CD14-positive monocyte (primary cell): ENCODE results near the gene MRPS2. TPM values are rescaled to one million over a fixed set of nuclear protein-coding genes. Genes with fewer than 3 reads are reported as not detected.

ENCODE experiments used
- DNase-seq, 3 donors: peaks; one replicate each; pipeline ENCODE4 v3.0.0-alpha.2; 2011 to 2022
- H2AFZ ChIP-seq: 2 replicates; pipeline ENCODE4 v1.6.0; 2012; ENCODE audit warnings: mild to moderate bottlenecking, low read depth, low read length, inconsistent platforms; ENCODE audit not compliant: insufficient read depth, poor library complexity, severe bottlenecking
- H3K27ac ChIP-seq, 2 donors: 1 replicate in 1 of 2; 2 replicates in 1 of 2; pipeline ENCODE4 v1.5.1; 2012 to 2013; ENCODE audit warnings: low read length in 2 of 2, control low read depth in 1 of 2, inconsistent platforms in 1 of 2, low read depth in 1 of 2, mild to moderate bottlenecking in 1 of 2
- H3K27me3 ChIP-seq, 2 donors: one replicate each; pipeline versions ENCODE4 v1.6.0 to v1.6.1; 2011 to 2013; ENCODE audit warnings: low read length in 2 of 2; ENCODE audit not compliant: control insufficient read depth in 2 of 2, insufficient read depth in 2 of 2
- H3K36me3 ChIP-seq, 2 donors: replicated peaks in 1 of 2; 1 replicate in 1 of 2; 2 replicates in 1 of 2; pipeline versions ENCODE4 v1.5.1 to v1.6.1; 2012 to 2013; ENCODE audit warnings: low read length in 2 of 2, control low read depth in 1 of 2, inconsistent platforms in 1 of 2, mild to moderate bottlenecking in 1 of 2; ENCODE audit not compliant: insufficient read depth in 2 of 2, control insufficient read depth in 1 of 2
- H3K4me1 ChIP-seq, 2 donors: 1 replicate in 1 of 2; 2 replicates in 1 of 2; pipeline versions ENCODE4 v1.5.1 to v1.6.1; 2012 to 2013; ENCODE audit warnings: low read length in 2 of 2, control low read depth in 1 of 2, inconsistent platforms in 1 of 2, mild to moderate bottlenecking in 1 of 2, moderate library complexity in 1 of 2; ENCODE audit not compliant: insufficient read depth in 2 of 2, control insufficient read depth in 1 of 2
- H3K4me2 ChIP-seq: replicated peaks from 2 replicates; pipeline ENCODE3; 2012; ENCODE audit warnings: low read length, moderate library complexity, mild to moderate bottlenecking; ENCODE audit not compliant: poor library complexity, severe bottlenecking; ENCODE audit errors: extremely low read depth
- H3K4me3 ChIP-seq, 3 experiments: fragments of 200-600 bp in 1 of 3; sonication (generic) in 1 of 3; replicated peaks in 1 of 3; 1 replicate in 2 of 3; 2 replicates in 1 of 3; pipeline ENCODE4 v1.5.1; 2011 to 2013; ENCODE audit warnings: low read length in 3 of 3, mild to moderate bottlenecking in 3 of 3, control low read depth in 2 of 3, low read depth in 2 of 3, inconsistent platforms in 1 of 3, moderate library complexity in 1 of 3
- H3K79me2 ChIP-seq: 2 replicates; pipeline ENCODE4 v1.6.0; 2012; ENCODE audit warnings: mild to moderate bottlenecking, control low read depth, inconsistent platforms, low read length, moderate library complexity; ENCODE audit not compliant: insufficient read depth
- H3K9ac ChIP-seq: 2 replicates; pipeline ENCODE4 v1.6.0; 2017; ENCODE audit warnings: low read length, mild to moderate bottlenecking; ENCODE audit not compliant: insufficient read depth, poor library complexity, severe bottlenecking
- H3K9me3 ChIP-seq, 2 donors: replicated peaks in 1 of 2; 1 replicate in 1 of 2; 2 replicates in 1 of 2; pipeline versions ENCODE4 v1.5.1 to v1.6.1; 2012 to 2013; ENCODE audit warnings: low read length in 2 of 2, control low read depth in 1 of 2; ENCODE audit not compliant: control insufficient read depth in 1 of 2, insufficient read depth in 1 of 2
- H4K20me1 ChIP-seq: 2 replicates; pipeline ENCODE4 v1.6.0; 2012; ENCODE audit warnings: mild to moderate bottlenecking, low read length, control low read depth, moderate library complexity; ENCODE audit not compliant: insufficient read depth
- H3K27ac Mint-ChIP-seq, 7 donors: one replicate each; pipeline ENCODE4 v1.8.0; 2020; ENCODE audit warnings: mild to moderate bottlenecking in 7 of 7, mixed read lengths in 7 of 7, moderate library complexity in 6 of 7, inconsistent platforms in 2 of 7
- H3K27me3 Mint-ChIP-seq, 3 donors: one replicate each; pipeline ENCODE4 v1.8.0; 2021 to 2022; ENCODE audit warnings: low read depth in 3 of 3, mild to moderate bottlenecking in 3 of 3, mixed read lengths in 3 of 3, moderate library complexity in 3 of 3, inconsistent platforms in 1 of 3
- H3K36me3 Mint-ChIP-seq, 2 donors: one replicate each; pipeline ENCODE4 v1.8.0; 2020; ENCODE audit warnings: mixed read lengths in 2 of 2, inconsistent platforms in 1 of 2, mild to moderate bottlenecking in 1 of 2
- H3K4me1 Mint-ChIP-seq: one replicate; pipeline ENCODE4 v1.8.0; 2020; ENCODE audit warnings: mild to moderate bottlenecking, mixed read lengths
- H3K4me3 Mint-ChIP-seq, 2 donors: one replicate each; pipeline ENCODE4 v1.8.0; 2020; ENCODE audit warnings: mild to moderate bottlenecking in 2 of 2, mixed read lengths in 2 of 2, moderate library complexity in 1 of 2
- H3K9me3 Mint-ChIP-seq, 7 donors: one replicate each; pipeline ENCODE4 v1.8.0; 2020 to 2022; ENCODE audit warnings: mixed read lengths in 7 of 7, mild to moderate bottlenecking in 6 of 7, moderate library complexity in 6 of 7, inconsistent platforms in 2 of 7
- WGBS: methylation state at CpG from one replicate; pipeline ENCODE4 v1.1.5; 2013; ENCODE audit warnings: missing lambda C conversion rate; ENCODE audit not compliant: insufficient coverage; 5-methylcytosine and 5-hydroxymethylcytosine counted together
- intact Hi-C, 2 donors: fragments of 100-400 bp; cut with micrococcal nuclease; formaldehyde crosslinking; loops; one replicate each; pipeline versions ENCODE4 v1.15.0 to v1.15.1; 2023
- polyA plus RNA-seq, 3 donors: library from polyadenylated mRNA; depleted of rRNA in 1 of 3; unstranded in 2 of 3; stranded (reverse) in 1 of 3; fragments of 300-500 nt in 2 of 3; fragments of >200 nt in 1 of 3; fragmentation: Illumina TruSeq in 2 of 3; gene quantifications; 1 replicate in 2 of 3; 2 replicates in 1 of 3; pipeline ENCODE4 v1.2.3, GENCODE V29; 2012 to 2021
- TF ChIP-seq, protein P1 (sequence below): fragments of 200-600 bp; IDR thresholded peaks from one replicate; pipeline ENCODE4 v1.8.0; 2022; ENCODE audit warnings: antibody characterized with exemption, mild to moderate bottlenecking

The MRPS2 gene
- polyA plus RNA-seq, 3 donors, result 27.9 to 54.4 (median 30.2) TPM

DNA sequence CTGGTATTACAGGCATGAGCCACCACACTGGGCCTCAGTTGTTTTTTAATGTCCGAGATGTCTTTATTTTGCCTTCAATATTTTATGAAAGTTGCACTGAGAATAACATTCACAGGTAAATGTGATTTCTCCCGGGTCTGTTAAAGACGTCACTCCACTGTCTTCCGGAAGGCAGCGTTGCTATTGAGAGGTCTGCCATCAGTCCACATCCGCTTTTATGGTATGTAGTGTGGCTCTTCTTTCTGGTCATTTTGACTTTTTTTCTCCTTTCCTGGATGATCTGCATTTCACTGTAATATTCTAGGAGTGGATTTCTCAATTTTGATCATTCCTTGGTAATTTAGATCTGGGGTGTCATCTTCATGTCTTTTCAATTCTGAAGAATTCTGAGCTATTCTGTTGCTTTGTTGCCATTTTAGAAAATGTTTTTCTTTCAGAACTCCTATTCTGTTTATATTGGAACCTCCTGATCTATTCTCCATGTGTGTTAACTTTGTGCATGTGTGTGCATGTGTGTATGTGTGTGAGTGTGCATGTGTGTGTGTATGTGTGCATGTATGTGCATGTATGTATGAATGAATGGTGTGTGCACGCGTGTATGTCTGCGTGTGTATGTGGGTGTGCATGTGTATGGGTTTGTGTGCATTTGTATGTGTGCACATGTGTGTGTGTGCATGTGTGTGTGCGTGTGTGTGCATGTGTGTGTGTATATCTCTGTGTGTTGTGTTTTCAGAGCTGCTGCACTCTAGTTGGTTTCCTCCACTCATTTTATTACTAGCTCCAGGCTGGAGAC lies 18.9 kb downstream of the MRPS2 start:
- Histone ChIP-seq H2AFZ (no peak overlapping the region), H3K9ac (no peak overlapping the region), H4K20me1 (no peaks in the 10 kb centered on the region), H3K4me3 (no peak overlapping the region), H3K27ac (no peak overlapping the region), H3K9me3 (no peaks in the 10 kb centered on the region), H3K4me1 (no peaks in the 10 kb centered on the region), H3K36me3 (no peaks in the 10 kb centered on the region), H3K4me2 (no peak overlapping the region), H3K79me2 (no peaks in the 10 kb centered on the region), H3K27me3 (no peaks in the 10 kb centered on the region)
- Mint-ChIP-seq H3K4me1 (no peaks in the 10 kb centered on the region), H3K36me3 (no peaks in the 10 kb centered on the region), H3K27ac (no peak overlapping the region), H3K4me3 (no peak overlapping the region), H3K9me3 (peaks cover 0 to 2% (median 0%) of the 10 kb centered on the region in 7 donors), H3K27me3 (peaks cover 11 to 24% (median 13%) of the 10 kb centered on the region in 3 donors)
- WGBS, result 100% methylated on average over 3 of the region's 10 CpGs
- DNase-seq, result no peak
- TF ChIP-seq, protein P1, sequence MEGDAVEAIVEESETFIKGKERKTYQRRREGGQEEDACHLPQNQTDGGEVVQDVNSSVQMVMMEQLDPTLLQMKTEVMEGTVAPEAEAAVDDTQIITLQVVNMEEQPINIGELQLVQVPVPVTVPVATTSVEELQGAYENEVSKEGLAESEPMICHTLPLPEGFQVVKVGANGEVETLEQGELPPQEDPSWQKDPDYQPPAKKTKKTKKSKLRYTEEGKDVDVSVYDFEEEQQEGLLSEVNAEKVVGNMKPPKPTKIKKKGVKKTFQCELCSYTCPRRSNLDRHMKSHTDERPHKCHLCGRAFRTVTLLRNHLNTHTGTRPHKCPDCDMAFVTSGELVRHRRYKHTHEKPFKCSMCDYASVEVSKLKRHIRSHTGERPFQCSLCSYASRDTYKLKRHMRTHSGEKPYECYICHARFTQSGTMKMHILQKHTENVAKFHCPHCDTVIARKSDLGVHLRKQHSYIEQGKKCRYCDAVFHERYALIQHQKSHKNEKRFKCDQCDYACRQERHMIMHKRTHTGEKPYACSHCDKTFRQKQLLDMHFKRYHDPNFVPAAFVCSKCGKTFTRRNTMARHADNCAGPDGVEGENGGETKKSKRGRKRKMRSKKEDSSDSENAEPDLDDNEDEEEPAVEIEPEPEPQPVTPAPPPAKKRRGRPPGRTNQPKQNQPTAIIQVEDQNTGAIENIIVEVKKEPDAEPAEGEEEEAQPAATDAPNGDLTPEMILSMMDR, result no peak
- intact Hi-C loops, result no loop called here

DNA sequence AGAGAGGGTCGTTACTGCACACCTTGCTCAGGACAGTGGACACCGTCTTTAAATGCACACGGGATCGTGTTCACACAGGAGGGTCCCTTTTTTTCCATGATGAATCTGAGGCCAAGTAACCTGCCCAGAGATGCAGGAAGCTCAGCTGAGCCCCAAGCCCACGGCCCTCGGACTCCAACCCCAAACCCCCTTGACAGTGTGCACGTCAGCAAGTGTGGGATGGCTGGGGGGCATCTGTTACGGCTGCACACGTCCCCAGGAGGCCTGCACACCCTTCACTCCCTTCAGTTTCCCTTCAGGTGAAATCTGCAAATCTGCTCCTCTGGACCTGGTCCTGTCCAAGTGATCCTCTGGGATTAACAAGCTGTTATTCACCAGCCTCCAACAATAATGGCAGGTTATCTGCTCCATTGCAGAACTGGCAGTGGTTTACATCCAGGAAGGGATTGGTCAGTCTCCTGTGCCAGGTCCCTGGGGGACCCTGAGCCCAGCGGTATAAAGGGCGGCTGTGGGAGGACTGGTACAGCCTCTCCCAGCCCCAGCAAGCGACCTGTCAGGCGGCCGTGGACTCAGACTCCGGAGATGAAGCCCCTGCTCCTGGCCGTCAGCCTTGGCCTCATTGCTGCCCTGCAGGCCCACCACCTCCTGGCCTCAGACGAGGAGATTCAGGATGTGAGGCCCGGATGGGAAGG lies 20.6 kb downstream of the MRPS2 start, which contains the start of gene LCN1:
TSS of gene LCN1 (plus strand) at position 525 of the 692 bp plus-strand sequence. CDS start at position 583, 58 bp downstream.
- H3K9ac ChIP-seq, result no peak within 1 kb of the TSS
- Mint-ChIP-seq H3K36me3 (no peaks in the 10 kb centered on the region), H3K4me1 (no peaks in the 10 kb centered on the region), H3K27me3 (peaks cover 10 to 24% (median 16%) of the 10 kb centered on the region in 3 donors), H3K4me3 (no peak within 1 kb of the TSS), H3K27ac (peak within 1 kb of the TSS in 1 of 7 donors; percentile 81), H3K9me3 (peaks cover 0 to 2% (median 0%) of the 10 kb centered on the region in 7 donors)
- no peak within 1 kb of the TSS for H3K27ac ChIP-seq
- H2AFZ ChIP-seq, result no peak within 1 kb of the TSS
- TF ChIP-seq, protein P1, result no peak
- intact Hi-C loops, result no loop called here
- DNase-seq, result no peak
- no peaks in the 10 kb centered on the region for H4K20me1 ChIP-seq
- no peaks in the 10 kb centered on the region for H3K79me2 ChIP-seq
- H3K4me3 ChIP-seq, result no peak within 1 kb of the TSS
- no peaks in the 10 kb centered on the region for H3K27me3 ChIP-seq
- H3K4me2 ChIP-seq, result no peak within 1 kb of the TSS
- WGBS, result 95% methylated on average over 12 of the region's 18 CpGs
- H3K9me3 ChIP-seq, result no peaks in the 10 kb centered on the region
- H3K4me1 ChIP-seq, result no peaks in the 10 kb centered on the region
- no peaks in the 10 kb centered on the region for H3K36me3 ChIP-seq
